GM21390 (cell line): ENCODE data around the gene SBF2.
"Not testable (repeated sequence)": the region's sequence is repeated elsewhere in the genome, so short reads cannot be mapped to it uniquely, and the experiment has no call there.

Source experiments
- ATAC-seq: cut with Tn5 transposase; IDR thresholded peaks from one replicate; pipeline ENCODE4 v1.9.1; 2021; ENCODE audit not compliant: unreplicated experiment

Gene SBF2

DNA sequence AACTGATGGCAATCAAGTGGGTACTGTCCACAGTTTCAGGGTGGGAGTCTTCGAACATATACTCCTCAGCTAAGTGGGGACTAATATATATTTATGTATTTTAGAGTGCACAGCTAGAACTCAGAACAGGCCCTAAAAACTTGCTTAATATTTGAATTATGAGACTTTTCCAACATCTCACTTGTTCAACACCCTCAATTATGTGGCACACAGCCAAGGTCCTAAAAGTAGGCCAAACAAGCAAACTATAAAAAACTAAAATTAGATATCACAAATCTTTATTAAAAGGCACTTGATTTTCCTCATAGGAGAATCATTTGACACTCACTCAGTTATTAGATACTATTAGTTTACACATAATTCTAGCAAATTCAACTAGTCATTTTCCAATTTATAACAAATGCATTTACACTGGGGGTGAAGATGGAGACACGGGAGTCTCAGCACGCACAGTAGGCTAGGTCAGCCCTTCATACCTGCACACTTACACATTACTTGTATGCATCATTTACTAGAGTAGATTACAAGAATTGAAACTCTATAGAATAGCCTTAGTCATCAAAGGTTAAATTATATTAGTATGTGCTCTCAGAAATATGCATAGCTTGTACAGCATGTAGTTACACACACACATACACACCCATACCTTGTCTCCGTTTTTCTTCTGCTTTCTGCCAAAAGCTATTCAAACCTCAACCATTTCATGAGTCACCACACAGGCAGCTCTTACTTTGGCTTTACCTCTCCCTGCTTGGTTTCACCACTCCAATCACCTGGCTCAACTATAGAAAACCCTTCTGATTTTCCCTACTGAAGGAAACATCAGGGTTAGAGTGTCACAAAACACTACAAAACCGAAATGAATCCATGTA, 171.5 kb downstream of the SBF2 start:
- no peak for ATAC-seq

DNA sequence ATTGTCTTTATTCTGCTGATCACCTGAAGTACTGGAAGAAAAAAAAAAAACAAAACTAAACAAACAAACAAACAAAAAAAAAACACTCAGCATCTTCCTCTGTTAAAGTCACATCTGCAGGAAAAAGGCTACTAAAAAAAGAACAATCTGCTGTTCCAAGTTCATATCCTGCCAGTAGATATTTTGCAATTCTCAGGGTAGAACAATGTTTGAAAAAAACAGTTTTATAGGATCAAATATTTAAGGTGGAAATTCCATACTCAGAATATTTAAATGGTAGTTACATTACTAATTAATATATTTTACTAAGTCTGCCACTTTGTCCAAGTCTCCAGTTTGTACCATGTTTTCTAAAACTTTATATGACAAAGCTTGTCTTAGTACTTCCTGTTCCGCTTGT, 175.2 kb downstream of the SBF2 start:
- ATAC-seq, result no peak

DNA sequence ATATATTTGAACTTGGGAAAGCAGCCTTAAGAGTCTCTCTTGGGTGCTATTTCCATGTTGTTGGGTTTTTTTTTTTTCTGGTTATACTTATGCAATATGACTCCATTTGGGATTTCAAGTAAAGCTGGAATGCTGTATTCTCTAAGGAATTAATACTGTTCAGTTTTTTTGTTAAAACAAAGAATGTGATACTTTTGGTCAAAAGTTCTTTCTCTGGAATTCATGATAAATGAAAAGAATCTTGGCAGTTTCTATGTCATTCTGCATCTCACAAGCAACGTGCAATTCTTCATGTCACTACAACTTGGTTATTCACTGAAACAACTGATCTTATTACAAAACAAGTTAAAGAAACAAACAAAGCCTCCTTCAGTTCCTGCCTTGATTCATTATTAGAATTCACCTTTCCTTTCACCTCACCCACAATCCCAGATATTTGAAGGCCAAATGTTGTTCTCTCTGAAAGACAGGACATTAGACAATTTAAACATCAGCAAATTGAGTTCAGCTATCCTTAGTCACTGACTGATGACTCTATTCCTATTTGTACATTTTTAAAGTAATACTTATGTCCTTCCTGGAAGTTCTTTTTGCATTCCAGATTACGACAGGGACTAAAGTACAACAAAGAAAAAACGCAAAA, 176.2 kb downstream of the SBF2 start:
- ATAC-seq, result no peak

DNA sequence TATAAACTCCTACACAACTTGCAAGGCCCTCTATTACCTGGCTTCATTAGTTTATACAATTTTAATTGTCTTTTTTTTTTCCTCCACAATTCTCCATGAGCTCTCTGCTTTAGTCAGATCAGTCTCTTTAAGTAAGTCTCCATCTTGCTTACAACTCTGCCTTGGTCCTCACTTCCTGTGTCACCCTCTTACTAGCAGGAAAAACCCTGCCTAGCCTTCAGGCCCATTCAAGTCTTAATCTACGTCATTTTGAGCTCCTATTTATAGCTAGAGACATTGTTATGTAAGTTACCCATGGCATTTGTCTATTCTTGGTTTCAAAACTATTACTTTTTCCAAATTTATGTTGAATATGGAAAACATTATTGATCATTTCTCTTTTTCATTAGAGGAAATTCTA, 177.4 kb downstream of the SBF2 start:
- ATAC-seq, result no peak

DNA sequence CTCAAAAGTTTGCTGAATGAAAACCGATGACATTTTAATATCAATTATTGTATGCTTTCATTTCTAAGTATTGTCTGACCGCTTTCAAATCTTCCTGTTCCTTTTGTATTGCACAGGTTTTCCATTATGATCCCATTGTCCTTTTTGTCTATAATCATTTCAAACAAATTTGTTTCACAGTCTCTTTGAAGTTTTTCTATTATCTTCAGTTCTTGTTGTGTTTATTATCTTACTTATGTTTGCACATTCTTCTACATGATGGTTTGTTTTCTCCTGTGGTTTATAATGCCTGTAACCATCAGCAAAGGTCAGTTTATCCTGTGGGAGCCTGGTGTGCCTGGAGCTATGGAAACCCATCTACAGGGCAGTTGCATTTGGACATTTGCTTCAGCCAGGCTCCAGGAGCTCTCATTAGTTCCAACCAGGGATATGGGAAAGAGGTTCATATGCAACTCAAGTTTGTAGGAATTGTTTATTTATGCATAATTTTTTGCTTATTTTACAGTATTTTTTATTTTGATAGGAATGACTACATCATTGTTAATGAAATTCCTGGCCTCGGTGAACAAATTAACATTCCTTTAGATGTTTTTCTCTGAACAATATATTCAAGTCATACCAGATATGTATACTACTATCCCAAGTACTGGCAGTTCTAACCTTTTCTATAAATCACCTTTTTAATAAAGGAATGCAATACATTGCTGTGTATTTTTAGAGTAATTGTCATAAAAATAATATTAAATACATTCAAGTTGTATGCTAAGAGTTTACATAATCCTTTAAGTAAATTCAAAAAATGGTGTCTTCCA, 179.2 kb downstream of the SBF2 start:
- ATAC-seq, result no peak

DNA sequence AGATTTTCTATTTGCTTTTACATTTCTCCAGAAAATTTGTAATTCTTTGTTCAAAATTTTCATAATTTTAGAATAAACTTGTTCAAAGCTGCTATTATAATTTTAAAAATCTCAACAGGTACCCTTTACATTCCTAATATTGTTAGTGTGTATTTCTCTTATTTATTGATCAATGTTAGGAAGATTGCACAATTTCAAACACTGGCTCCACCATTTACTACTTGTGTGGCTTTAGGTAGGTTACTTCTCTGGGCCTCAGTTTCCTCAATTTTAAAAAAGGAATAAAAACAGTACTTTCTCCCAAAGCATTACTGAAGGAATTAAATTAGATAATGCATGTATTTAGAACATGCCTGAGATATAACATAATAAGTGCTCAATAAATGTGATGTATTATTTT, 180.2 kb downstream of the SBF2 start:
- no peak for ATAC-seq

DNA sequence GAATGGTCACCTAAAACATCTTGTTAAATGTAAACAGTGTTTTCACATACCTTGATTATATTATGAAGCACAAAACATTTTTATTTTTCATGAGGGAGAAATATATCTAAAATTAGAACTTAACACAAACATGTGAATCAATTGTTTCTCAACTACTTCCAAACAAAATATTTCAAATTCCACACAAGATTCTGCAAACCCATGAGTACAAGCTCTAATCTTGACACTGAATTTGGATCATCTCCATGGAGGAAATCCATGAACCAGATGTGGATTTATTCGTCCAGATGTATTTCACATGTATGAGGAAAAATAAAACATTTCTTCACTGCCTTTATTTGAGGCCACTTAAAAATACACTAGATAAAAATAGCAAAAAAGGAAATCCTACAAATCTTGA, 184.2 kb downstream of the SBF2 start:
- ATAC-seq, result no peak

DNA sequence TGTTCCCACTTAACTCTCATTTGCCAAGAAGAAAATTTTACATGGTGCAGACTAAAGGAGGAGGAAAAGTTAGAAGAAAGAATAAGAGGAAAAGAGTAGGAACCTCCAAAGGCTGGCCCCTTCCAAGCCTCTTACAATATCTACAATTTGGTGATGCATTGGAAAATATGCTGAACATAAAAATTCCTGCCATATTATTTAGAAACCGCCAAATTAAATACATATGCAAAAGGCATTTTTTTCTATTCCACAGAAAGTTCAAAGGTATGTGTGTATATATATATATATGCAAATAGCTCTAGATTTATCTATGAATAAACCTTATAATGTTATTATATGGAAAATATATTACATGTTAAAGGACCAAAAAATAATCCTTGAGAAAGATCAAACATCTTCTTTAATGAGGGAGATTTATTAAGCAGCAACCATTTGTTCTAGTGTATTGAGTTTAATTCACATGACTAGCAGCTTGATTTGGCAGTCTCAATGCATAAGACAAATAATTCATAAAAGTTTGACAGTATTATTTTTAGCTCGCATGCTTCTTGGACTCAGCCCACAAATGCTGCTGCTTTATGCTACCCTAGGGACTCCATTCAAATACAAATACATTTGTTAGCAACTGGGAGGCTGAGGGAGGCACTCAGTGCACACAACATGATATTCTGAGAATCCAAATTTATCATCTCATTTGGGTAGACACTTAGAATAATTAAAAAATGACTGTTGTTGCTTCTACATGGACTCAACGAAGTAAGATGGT, 184.9 kb downstream of the SBF2 start:
- ATAC-seq, result no peak

DNA sequence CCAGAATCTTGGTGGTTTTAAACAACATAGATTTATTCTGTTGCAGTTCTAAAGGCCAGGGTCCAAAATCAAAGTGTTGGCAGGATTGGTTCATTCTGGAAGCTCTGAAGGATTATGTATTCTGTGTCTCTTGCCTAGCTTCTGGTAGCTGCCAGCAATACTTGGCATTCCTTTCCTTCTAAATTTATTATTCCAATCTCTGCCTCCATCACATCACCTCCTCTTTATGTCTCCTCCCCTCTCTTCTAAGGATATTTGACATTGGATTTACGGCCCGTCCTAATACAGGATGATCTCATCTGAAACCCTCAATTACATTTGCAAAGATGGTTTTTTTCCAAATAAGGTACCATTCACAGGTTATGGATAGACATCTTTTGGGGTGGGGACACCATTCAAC, 186.5 kb downstream of the SBF2 start:
- ATAC-seq, result no peak

DNA sequence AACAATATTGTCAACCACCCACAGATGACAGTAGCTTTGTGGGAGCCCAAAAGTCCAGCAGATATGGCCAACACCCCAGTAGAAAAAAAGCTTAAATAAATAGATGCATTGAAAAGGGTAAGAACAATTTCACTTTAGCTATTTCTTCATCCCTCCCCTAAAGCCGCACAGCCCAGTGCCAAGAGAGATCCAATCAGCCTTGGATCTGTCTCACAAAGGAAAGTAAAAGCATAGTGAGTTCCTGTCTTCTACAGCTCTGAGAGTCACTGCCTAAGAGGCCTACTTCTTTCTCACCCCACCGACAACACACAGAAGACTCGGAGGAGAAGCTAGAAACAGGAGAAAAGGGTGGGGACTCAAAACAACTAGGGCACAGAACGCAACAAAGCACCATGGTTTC, 196.4 kb downstream of the SBF2 start:
- ATAC-seq, result no peak

DNA sequence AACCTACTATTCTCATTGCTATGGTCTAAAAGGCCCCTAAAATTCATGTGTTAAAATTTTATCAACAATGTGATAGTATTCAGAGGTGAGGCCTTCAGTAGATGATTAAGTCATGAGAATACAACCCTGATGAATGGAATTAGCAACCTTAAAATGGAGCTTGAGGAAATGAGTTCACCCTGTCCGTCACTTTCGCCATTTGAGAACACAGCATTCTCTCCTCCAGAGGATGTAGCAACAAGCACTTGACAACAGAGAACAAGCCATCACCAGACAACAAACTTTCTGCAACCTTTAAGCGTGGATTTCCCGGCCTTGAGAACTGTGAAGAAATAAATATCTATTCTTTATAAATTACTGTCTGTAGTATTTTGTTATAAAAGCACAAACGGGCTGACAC, 197.0 kb downstream of the SBF2 start:
- ATAC-seq, result no peak

DNA sequence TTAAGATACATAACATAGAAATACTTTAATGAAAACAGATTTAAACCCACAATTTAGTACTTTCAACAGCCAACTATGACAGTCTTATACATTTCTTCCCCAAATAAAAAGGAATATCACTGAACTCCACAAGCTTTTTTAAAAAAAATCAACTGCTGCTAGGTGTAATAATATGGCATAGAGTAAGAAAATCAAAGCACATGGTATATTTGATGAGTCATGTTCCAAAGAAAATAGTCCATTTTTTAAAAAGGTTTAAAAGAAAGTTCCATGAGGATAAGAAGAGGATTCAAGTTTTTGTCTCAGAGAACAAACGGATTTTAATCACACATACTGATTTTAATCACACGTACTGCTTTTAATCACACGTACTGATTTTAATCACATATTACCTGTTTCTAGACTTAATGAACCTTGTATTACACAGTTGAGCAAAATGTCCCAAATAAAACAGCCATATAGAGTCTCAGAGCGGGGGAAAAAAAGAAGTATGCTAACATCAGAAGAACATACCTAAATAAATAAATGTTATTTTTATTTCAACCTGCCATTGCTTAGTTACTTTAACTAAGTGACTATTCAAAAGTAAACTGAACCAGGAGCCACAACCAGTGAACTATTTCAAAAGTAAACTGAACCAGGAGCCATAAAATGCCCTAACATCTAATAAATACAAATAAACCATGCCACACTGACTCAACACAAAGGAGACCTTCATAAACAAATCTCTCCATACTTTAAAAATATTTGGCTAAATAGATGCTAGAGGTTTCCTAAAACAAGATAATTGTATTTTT, 198.4 kb downstream of the SBF2 start:
- no peak for ATAC-seq

DNA sequence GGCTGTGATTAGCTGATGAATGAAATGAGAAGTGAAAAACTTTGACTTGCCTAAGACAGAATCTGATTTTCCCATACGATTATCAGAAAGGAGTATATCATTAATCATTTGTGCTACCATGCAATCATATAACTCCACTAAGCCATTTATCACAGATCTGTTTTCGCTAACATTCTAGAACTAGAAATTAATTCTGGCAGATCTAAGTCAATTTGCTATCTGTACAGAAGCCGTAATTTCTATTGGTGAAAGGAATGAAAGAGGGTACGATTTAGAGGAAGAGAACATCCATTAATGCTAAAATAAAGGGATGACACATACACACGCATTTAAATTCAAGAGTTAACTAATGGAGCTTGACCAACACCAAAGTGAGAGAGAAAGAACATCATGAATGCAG, 201.6 kb downstream of the SBF2 start:
- no peak for ATAC-seq

DNA sequence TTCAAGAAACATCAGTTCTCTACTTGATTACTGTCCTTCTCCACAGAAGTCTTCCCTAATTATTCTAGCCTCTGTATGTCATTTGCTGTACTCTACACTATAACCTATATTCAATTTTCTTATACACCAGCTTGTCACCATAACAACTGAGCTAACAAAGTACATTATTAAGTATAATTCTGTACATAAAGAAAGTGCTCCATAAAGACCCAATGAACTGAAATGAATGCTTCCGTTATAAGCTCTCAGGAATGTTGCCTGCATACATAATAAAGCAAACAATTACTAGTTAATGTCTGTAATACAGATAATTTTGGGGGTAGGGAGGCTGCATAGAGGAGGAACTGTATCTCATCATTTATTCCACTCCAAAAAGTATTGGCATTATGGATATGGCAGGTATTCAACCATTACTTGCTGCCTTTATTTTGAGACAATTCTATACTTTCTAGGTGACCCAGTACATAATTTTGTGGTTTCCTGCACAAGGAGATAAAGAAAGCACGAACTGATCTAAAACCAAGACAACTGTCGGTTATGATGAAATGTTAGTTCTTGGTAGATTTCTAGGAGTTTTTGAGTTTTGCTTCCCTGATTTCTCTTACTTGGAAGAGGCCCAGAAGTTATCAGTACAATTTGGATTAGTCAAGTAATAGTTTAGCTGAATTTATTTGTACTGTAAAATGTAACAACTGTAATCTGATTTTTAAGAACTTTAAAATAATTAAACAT, 202.5 kb downstream of the SBF2 start:
- no peak for ATAC-seq

DNA sequence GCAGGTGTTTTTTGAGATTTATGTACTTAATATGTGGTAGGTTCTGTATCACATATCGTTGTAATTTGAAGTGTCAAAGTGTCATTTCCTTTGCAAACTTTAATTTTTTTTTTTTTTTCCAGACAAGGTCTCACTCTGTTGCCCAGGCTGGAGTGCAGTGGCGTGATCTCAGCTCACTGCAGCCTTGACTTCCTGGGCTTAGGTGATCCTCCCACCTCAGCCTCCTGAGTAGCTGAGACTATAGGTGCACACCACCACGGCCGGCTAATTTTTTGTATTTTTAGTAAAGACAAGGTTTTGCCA, 206.1 kb downstream of the SBF2 start:
- not testable (repeated sequence) for ATAC-seq

DNA sequence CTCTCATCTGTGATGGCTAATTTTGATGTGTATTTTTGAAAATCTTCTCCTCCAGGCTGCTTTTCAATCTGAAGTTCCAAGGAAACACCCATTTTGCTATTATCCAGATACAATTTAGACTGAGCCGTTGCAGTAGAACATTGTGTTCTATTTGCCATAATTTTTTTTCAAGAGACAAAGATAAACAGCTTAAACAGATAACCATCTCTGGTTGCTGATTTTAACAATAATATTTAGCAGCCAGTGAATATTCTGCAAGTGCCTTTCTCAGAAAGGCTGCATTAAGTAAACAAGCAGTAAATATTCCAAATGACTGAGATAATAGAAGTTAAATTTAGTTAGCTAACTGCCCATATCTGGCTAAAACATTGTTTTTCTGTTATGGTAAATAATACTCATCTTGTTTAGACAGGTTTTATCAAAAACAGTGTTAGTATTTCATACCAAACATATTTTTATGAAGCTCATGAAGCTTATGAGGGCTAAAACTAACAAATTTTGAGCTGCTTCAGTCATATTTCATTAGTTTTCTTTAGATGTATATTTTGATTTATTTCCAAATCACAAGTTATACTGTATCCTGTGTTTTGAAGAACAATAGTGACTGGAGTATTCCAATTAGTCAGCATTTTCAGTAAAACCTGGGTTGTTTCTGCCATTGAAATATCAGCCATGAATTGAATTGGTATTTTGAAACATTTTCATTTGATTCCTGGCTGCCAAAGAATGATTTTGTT, 206.7 kb downstream of the SBF2 start:
- ATAC-seq, result no peak

DNA sequence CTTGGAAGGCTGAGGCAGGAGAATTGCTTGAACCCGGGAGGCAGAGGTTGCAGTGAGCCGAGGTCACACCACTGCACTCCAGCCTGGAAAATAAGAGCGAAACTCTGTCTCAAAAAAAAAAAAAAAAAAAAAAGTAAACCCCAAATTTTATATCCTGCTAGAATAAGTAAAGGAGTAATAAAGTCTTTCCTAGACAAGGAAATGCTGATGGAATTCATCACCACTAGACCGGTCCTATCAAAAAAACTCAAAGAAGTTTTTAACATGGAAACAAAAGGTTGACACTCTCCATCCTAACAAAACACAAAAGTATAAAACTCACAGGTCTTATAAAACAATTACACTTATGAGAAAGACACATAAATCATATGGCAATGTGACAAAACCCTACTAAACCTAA, 213.9 kb downstream of the SBF2 start:
- ATAC-seq, result no peak

DNA sequence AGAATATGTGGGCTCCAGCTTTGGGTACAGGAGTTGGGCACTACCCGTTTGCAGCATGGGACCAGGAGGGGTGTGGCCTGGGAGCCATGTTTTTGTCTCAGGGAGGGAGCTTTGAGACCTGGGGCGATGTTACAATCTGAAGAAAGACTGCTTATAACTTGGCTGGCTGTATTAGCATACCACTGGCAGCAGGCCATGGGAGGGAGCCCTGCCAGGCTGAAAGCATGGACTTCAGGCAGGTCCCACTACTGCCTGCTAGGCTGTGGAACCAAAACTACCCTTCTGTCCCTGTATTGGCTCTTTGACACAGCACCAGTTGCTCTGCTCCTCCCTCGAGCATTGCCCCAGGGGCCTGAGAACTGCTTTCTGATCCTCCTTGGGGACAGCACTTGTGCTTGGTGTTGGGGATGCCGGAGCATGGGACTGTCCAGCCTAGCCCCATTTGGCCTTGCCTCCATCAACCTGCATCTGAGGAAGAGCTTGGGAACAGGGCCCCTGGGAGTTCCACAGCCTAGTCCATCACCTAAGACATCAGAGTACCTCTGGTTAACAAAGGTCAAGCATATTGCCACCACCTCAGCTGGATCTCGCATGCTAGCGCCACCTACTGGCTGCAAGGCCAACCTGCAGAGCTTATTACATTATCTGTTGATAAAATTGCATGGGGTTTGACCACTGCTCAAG, 217.4 kb downstream of the SBF2 start:
- ATAC-seq, result peak; percentile 81

DNA sequence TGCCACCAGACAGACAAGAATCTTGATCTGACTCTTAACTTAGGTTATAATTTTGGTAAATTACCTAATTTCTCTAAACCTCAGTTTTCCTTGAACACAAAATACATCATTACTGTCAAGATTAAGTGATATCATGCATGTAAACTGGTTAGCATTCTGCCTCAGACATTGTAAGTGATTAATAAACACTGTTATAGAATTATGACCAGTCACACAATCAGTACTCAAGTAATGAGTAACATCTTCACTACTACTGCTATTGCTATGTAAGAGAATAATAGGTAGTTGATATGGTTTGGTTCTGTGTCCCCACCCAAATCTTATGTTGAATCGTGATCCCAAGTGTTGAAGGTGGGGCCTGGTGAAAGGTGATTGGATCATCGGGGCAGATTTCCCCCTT, 218.9 kb downstream of the SBF2 start:
- ATAC-seq, result no peak
